Measurements from ENCODE around the gene XPO6. TPM values are rescaled to one million over a fixed set of nuclear protein-coding genes. Genes with fewer than 3 reads are reported as not detected.

Gene XPO6
- total and polyA plus RNA-seq, 3 donors from 2014 or later, result 216 to 283 (median 238) TPM

GRCh38 chr16:28110977-28111376 is 100.8 kb downstream of the XPO6 start:
- Histone ChIP-seq H3K27me3 (no peaks in the 10 kb centered on the region), H3K4me3 (no peak overlapping the region), H3K9me3 (no peaks in the 10 kb centered on the region), H3K36me3 (ENCODE audit: low read depth, missing control alignments) (no peaks in the 10 kb centered on the region), H3K4me1 (no peaks in the 10 kb centered on the region), H3K27ac (no peak overlapping the region)
- no peak for DNase-seq
- TF ChIP-seq POLR2A (IDR thresholded peaks at IDR 0.05), result no peak
- TF ChIP-seq CTCF (IDR thresholded peaks at IDR 0.05), result no peak
- intact Hi-C loops (cut with DNase I; ENCODE audit: low total_unique reads), result no loop called here
- WGBS, 2 donors, result 89 to 100% methylated on average over 2 of the region's 2 CpGs

- no peaks in the 10 kb centered on the region for H3K36me3 ChIP-seq (ENCODE audit: low read depth, missing control alignments)
- no peaks in the 10 kb centered on the region for H3K4me1 ChIP-seq
- H3K9me3 ChIP-seq, result no peaks in the 10 kb centered on the region
- intact Hi-C loops (cut with DNase I; ENCODE audit: low total_unique reads), result no loop called here
- no peak overlapping the region for H3K27ac ChIP-seq
- no peaks in the 10 kb centered on the region for H3K27me3 ChIP-seq
- H3K4me3 ChIP-seq, result no peak overlapping the region
- no peak for DNase-seq
- TF ChIP-seq POLR2A (IDR thresholded peaks at IDR 0.05) (no peak), CTCF (IDR thresholded peaks at IDR 0.05) (no peak)
- 79 to 84% methylated on average over 5 of the region's 5 CpGs for WGBS, 2 donors
These were observed 101.3 kb downstream of the XPO6 start for GRCh38 chr16:28110479-28110878.

GRCh38 chr16:28110074-28110473 is 101.7 kb downstream of the XPO6 start:
- 57 to 64% methylated on average over 3 of the region's 3 CpGs for WGBS, 2 donors
- Histone ChIP-seq H3K4me3 (no peak overlapping the region), H3K4me1 (no peaks in the 10 kb centered on the region), H3K36me3 (ENCODE audit: low read depth, missing control alignments) (no peaks in the 10 kb centered on the region), H3K9me3 (no peaks in the 10 kb centered on the region), H3K27me3 (no peaks in the 10 kb centered on the region), H3K27ac (no peak overlapping the region)
- intact Hi-C loops (cut with DNase I; ENCODE audit: low total_unique reads), result no loop called here
- no peak for DNase-seq
- no peak for TF ChIP-seq CTCF (IDR thresholded peaks at IDR 0.05)
- TF ChIP-seq POLR2A (IDR thresholded peaks at IDR 0.05), result no peak

GRCh38 chr16:28108590-28109247 is 103.0 kb downstream of the XPO6 start:
- Histone ChIP-seq H3K27me3 (no peaks in the 10 kb centered on the region), H3K9me3 (no peaks in the 10 kb centered on the region), H3K4me3 (no peak overlapping the region), H3K27ac (no peak overlapping the region), H3K36me3 (ENCODE audit: low read depth, missing control alignments) (no peaks in the 10 kb centered on the region), H3K4me1 (no peaks in the 10 kb centered on the region)
- no peak for DNase-seq
- 77 to 78% methylated on average over 6 to 12 of the region's 12 CpGs for WGBS, 2 donors
- TF ChIP-seq CTCF (IDR thresholded peaks at IDR 0.05), result no peak
- intact Hi-C loops (cut with DNase I; ENCODE audit: low total_unique reads), result no loop called here

GRCh38 chr16:28107232-28107631 is 104.5 kb downstream of the XPO6 start:
- WGBS, 2 donors, result 69 to 74% methylated on average over 7 to 8 of the region's 8 CpGs
- intact Hi-C loops (cut with DNase I; ENCODE audit: low total_unique reads), result no loop called here
- TF ChIP-seq POLR2A (IDR thresholded peaks at IDR 0.05) (no peak), CTCF (IDR thresholded peaks at IDR 0.05) (no peak)

More at GRCh38 chr16:28107232-28107631, 104.5 kb downstream of the XPO6 start:
- Histone ChIP-seq H3K36me3 (ENCODE audit: low read depth, missing control alignments) (no peaks in the 10 kb centered on the region), H3K4me1 (no peaks in the 10 kb centered on the region), H3K4me3 (no peak overlapping the region), H3K27ac (no peak overlapping the region), H3K9me3 (no peaks in the 10 kb centered on the region), H3K27me3 (no peaks in the 10 kb centered on the region)
- DNase-seq, result no peak

All from testis (tissue), 3 donors.